Stimulated activated CD4-positive, alpha-beta T cell treated with anti-CD3 and anti-CD28 coated beads, TNF-alpha, amount 100 ng/mL, for 4 hours (primary cell): Measurements from ENCODE around the gene OFD1.

ENCODE experiments used
- DNase-seq, 3 experiments: peaks; one replicate each; pipeline ENCODE4 v3.0.0-alpha.2; 2020; ENCODE audit warnings: low read depth in 3 of 3

Gene OFD1

GRCh38 chrX:13794417-13794816 lies 59.9 kb downstream of the OFD1 start:
- no peak for DNase-seq

DNA sequence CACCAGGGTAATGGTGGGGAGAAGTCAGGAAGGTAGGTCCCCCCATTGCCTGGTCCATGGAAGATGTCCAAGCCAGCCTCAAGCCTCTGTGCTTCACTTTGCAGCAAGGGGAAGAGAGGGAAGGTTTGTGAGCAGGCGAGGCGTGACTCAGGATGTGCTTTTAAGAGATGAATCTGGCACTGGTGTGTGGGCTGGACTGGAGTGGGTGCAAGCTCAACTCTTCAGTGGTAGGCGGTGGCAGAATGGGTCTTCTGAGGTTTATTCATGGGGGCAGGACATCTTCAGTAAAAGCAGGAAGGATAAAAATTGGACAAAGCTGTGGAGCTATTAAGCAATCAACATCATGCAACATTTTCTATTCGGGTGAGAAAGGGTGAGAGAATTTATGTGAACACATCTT lies 63.0 kb downstream of the OFD1 start:
- no peak for DNase-seq

DNA sequence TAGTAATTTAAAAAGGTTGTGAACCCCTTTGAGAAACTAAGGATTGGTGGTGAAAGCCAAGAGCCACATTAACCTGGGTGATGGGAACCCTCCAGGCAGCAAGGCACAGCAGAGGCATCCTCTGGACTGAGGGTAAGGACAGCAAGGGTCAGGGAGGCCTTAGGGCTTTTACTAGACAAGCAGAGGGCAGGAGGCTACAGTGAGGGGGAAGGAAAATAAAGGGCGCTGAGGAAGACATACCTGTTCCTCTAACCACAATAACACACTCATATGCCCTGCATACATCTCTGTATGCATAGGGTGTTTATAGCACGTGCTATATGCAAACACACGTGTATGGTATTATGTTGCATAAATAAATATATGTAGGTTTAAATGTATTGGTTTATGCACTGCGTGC lies 63.6 kb downstream of the OFD1 start:
- DNase-seq, result no peak

GRCh38 chrX:13803116-13803515 lies 68.6 kb downstream of the OFD1 start:
- no peak for DNase-seq

DNA sequence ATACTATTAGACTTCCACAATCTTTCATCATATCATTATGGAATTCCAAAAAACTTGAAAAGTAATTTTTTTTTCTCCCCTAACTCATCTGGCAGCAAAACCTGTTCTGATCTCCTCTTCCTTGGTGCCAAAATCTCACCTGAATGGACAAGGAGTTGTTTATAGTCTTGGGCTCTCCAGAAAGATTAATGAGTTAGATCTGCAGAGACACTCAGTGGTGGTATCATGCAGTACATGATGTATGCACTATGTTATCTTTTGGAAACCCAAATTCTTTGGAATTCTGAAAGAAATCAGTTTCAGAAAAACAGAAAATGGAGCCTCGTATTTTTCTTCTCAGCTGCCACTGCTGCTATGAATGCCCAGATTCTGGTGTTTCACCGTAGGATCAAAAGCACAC lies 70.7 kb downstream of the OFD1 start:
- no peak for DNase-seq

- DNase-seq, result no peak
Measured at GRCh38 chrX:13808293-13808692, 73.7 kb downstream of the OFD1 start.

DNA sequence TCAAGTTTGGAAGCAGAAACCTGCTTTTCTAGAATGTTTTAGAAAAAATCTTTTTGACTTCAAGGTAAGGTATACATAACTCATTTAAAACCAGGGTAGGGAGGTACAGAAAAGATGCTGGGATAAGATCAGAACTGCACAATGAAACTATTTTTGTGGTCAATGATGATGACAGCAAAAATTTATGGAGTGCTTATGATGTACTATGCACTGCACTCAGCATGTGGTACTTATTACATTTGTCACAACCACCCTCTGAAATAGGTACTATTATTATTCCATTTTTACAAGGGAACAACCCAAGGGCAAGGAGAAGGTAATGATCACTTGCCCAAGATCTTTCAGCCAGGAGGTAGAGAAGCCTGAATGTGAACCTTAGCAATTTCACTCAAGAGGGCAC lies 74.3 kb downstream of the OFD1 start:
- DNase-seq, result no peak

DNA sequence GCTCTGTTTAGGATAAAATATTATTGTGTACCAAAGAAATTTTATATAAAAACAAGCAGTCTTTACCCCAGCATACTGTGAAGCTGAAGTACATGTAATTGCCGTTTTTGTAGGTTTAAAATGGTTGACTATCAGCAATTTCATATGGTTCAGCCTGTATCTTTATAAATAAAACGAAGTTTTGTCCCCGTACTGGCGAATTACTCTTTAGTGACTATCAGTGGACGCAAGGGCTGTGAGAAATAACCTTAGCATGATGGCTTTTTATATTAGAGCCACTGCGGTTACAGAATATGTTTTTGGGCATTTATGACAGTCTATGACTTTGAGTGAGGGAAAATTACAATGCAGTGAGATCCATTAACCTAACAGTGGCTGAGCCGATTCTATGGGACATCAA lies 81.1 kb downstream of the OFD1 start:
- DNase-seq, result no peak

DNA sequence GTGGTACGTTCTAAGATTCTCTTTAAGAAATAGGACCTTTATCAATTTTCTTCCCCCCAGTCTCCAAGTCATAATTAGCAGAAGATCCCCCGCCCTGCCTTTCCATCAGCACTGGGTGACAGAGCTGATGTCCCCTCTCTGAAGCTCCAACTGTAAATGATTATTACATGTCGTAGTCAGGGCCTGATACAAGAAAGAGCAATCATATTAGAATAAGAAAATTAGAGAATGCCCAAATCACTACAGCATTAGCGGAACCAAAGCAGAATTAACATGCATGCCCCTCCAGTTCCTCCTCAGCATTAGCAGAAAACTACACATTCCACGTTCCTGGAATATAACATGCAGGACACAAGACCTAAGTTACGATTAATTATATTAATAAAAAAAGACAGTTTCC lies 81.6 kb downstream of the OFD1 start:
- DNase-seq, result no peak

- no peak for DNase-seq
Measured at GRCh38 chrX:13816643-13817627, 82.4 kb downstream of the OFD1 start, which contains the start of gene GPM6B. Gene GPM6B, minus strand, starts transcription at chrX:13817093. Its CDS starts 189 bp downstream, at chrX:13816904.
